Epithelial cell of proximal tubule (primary cell): ENCODE data around the gene ANKRD9. TPM values are rescaled to one million over a fixed set of nuclear protein-coding genes. Genes with fewer than 3 reads are reported as not detected.

Experiments used
- DNase-seq: peaks from one replicate; pipeline ENCODE4 v3.0.0-alpha.2; 2011; ENCODE audit warnings: low read depth
- H3K4me3 ChIP-seq: 2 replicates; pipeline ENCODE4 v1.5.1; 2011; ENCODE audit warnings: low read depth, mild to moderate bottlenecking, low read length
- total RNA-seq: library from RNA; depleted of rRNA; stranded (reverse); fragments of >200 nt; gene quantifications from 2 replicates; pipeline ENCODE4 v1.2.3, GENCODE V29; 2015
- TF ChIP-seq, protein P1 (sequence below): conservative IDR thresholded peaks from 2 replicates; pipeline ENCODE4 v1.5.1; 2012; ENCODE audit warnings: low read depth, mild to moderate bottlenecking, low read length

ANKRD9 gene
- total RNA-seq, 1 donor from 2014 or later, result 137 TPM

- no peak overlapping the region for H3K4me3 ChIP-seq
- DNase-seq, result no peak
- TF ChIP-seq, protein P1, sequence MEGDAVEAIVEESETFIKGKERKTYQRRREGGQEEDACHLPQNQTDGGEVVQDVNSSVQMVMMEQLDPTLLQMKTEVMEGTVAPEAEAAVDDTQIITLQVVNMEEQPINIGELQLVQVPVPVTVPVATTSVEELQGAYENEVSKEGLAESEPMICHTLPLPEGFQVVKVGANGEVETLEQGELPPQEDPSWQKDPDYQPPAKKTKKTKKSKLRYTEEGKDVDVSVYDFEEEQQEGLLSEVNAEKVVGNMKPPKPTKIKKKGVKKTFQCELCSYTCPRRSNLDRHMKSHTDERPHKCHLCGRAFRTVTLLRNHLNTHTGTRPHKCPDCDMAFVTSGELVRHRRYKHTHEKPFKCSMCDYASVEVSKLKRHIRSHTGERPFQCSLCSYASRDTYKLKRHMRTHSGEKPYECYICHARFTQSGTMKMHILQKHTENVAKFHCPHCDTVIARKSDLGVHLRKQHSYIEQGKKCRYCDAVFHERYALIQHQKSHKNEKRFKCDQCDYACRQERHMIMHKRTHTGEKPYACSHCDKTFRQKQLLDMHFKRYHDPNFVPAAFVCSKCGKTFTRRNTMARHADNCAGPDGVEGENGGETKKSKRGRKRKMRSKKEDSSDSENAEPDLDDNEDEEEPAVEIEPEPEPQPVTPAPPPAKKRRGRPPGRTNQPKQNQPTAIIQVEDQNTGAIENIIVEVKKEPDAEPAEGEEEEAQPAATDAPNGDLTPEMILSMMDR, result no peak
Observed at GRCh38 chr14:102501751-102502315, 7.7 kb downstream of the ANKRD9 start.

DNA sequence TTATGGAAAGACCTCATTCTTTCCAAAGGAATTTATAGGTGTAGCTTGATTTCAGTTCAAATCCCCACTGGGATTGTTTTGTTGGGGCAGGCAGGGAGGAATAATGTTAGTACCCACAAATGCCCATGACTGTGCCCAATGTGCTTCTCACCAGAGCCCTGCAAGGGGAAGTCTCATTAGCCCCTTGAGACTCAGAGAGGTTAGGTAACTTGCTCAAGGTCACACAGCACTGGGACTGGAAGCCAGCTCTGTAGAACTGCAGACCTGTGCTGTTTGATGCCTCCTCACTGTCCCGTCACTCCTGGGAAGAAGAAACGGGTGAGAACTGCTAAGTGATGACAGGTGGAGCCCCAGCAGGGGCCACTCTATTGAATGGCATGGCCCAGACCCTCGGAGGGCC lies 8.9 kb downstream of the ANKRD9 start:
- no peak for DNase-seq
- H3K4me3 ChIP-seq, result no peak overlapping the region
- TF ChIP-seq, protein P1, result no peak

DNA sequence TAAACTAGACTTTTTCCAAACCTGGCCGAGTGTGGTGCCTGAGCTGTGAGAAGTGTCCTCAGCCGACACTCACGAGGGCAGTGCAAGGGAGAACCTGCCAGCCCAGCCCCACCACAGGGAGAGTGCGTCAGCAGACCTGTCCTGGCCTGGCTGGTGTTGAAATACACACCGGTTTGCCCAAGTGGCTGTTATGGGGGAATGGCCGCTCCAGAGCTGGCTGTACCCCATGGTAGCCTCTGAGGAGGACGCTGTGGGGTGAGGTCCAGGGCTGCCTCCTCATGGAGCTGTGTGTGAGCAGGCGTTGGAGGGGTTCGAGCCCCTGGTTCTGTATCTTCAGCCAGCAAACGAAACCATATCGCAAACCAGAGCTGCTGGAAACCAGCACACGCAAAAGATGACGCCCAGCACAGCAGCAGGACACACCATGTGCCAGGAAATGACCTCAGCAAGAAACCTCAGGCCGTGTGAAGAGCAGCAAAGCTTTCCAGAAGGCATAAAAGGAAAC lies 9.4 kb downstream of the ANKRD9 start:
- TF ChIP-seq, protein P1, result no peak
- DNase-seq, result no peak
- H3K4me3 ChIP-seq, result no peak overlapping the region

- DNase-seq, result no peak
- H3K4me3 ChIP-seq, result no peak overlapping the region
- TF ChIP-seq, protein P1, result no peak
Observed at GRCh38 chr14:102499401-102500157, 10.0 kb downstream of the ANKRD9 start.

DNA sequence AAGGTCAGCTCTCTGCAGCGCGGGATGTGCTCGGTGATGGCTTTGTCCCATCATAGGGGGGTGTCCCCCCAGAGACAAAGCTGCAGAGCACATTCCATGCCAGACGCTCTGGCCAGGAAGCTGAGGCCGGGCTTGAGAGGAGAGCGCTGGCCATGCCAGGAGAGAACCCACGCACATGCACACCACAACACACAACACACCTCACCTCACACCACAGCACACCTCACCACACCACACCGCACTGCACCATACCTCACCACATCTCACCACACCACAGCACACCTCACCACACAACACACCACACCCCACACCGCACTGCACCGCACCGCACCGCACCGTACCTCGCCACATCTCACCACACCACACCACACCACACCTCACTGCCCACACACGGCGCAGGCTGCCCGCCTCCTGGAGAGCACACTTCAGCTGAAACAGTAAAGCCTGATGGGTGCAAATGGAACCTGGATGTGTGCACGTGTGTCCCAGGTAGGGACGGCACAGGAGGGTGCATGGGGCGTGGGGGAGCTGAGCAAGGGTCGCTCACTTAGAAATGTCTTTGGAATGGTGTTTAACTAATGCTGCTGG lies 10.8 kb downstream of the ANKRD9 start:
- TF ChIP-seq, protein P1, result no peak
- no peak for DNase-seq
- no peak overlapping the region for H3K4me3 ChIP-seq

- TF ChIP-seq, protein P1, result no peak
- no peak for DNase-seq
- no peak overlapping the region for H3K4me3 ChIP-seq
Observed at GRCh38 chr14:102497998-102498677, 11.4 kb downstream of the ANKRD9 start.
